Stimulated activated CD4-positive, alpha-beta T cell treated with anti-CD3 and anti-CD28 coated beads, Interleukin-4, amount 100 ng/mL, for 1 hour (primary cell): ENCODE data around the gene NUMB.
"Not testable (repeated sequence)": the region's sequence is repeated elsewhere in the genome, so short reads cannot be mapped to it uniquely, and the experiment has no call there.

Source experiments
- DNase-seq: peaks from one replicate; pipeline ENCODE4 v3.0.0-alpha.2; 2020

Gene NUMB

DNA sequence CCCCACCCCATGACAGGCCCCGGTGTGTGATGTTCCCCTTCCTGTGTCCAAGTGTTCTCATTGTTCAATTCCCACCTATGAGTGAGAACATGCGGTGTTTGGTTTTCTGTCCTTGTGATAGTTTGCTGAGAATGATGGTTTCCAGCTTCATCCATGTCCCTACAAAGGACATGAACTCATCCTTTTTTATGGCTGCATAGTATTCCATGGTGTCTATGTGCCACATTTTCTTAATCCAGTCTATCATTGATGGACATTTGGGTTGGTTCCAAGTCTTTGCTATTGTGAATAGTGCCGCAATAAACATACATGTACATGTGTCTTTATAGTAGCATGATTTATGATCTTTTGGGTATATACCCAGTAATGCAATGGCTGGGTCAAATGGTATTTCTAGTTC lies 52.1 kb downstream of the NUMB start:
- DNase-seq: not testable (repeated sequence)

DNA sequence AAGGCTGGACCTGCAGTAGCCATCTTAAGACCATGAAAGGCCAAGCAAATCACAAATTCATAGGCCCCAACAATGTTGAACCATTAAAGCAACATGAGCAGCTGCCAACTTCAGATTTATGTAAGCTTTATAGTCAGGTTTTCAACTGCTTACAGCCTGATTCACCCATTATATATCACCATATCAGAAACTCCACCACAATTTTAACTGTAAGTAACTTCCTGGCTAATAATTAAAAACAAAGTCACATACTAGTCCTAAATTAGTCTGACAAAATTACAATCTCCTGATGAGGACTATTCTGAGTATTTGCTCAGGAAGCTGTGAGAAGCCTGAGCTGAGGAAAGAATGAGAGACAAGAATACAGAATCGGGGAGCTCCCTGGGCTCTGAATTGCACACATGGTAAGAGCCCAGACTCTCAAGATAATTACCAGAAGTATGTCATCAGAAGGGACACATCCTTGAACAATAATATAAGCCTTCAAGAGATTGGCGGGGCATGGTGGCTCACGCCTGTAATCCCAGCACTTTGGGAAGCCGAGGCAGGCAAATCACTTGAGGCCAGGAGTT lies 55.1 kb downstream of the NUMB start:
- no peak for DNase-seq

GRCh38 chr14:73402579-73402978 lies 55.8 kb downstream of the NUMB start:
- DNase-seq: no peak

GRCh38 chr14:73397810-73398209 lies 60.5 kb downstream of the NUMB start:
- no peak for DNase-seq

GRCh38 chr14:73394317-73394716 lies 64.0 kb downstream of the NUMB start:
- no peak for DNase-seq

GRCh38 chr14:73393375-73393774 lies 65.0 kb downstream of the NUMB start:
- no peak for DNase-seq

DNA sequence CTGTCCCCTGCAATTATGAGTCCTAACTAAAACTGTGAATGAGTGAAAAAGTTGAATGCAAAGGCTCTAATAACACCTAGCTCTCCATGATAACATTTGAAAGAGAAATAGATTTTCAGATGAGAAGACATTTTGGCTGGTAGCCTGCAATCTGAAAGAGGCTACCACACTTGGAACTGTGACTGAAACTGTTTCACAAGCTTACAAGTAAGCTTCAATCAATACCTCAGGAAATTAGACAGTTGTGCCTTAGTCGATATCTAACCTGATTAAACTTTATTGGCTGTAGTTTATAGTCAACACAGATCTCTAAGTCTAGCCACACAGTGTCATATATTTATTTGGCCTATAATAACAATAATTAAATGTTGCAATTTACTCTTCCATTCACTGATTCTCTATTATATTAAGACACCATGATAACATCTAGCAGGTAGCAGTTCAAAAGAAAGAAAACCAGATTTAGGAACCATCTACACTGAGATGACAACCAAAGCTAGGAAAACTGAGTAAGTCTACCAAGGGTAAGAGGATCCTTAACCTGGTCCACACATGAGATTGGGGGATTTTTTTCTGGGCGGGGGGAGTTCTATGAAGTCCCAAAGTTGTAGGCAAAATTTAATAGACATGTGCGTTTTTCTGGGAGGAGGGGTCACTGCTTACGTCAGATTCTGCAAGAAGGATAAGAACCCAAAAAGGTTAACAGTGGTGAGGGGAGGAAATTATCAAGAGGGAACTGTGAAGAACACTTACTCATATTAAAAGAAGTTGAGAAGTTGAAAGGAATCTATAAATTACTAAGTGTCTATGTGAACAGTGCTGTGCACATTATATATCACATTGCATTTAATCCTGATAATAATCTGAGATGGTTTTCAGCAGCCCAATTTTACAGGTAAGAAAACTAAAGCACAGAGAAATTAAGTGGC lies 65.8 kb downstream of the NUMB start:
- DNase-seq: no peak

DNA sequence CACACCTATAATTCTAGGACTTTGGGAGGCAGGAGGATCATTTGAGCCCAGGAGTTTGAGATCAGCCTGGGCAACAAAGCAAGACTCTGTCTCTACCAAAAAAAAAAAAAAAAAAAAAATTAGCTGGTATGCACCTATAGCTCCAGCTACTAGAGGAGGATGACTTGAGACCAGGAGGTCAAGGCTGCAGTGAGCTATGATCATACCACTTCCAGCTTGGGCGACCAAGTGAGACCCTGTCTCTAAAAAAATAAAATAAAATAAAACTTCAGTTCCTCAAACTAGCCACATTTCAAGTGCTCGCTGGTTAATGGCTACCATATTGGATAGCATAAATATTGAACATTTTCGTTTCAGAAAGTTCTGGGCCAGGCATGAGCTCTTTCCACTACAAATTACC lies 70.5 kb downstream of the NUMB start:
- not testable (repeated sequence) for DNase-seq

DNA sequence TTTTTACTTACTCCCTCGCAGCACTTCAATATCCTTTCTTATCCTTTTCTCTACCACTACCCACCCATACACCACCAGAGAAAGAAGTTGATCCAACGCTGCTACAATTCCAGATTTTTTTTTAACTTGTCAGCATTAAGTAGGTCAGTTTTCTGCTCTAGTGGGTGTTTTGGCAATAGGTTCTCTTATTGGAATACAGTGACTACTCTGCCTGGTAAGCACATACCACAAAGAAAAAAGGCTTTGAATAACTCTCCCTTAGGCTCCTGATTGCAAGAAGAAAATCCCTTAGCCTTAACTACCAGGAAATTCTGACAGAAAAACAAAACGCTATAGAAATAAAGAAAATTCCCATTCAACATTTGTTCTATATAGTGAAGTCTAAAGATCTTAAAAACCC lies 72.0 kb downstream of the NUMB start:
- no peak for DNase-seq

DNA sequence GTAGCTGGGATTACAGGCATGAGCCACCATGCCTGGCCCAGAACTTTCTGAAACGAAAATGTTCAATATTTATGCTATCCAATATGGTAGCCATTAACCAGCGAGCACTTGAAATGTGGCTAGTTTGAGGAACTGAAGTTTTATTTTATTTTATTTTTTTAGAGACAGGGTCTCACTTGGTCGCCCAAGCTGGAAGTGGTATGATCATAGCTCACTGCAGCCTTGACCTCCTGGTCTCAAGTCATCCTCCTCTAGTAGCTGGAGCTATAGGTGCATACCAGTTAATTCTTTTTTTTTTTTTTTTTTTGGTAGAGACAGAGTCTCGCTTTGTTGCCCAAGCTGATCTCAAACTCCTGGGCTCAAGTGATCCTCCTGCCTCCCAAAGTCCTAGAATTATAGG lies 73.3 kb downstream of the NUMB start:
- DNase-seq: not testable (repeated sequence)

- no peak for DNase-seq
Observed at GRCh38 chr14:73383356-73383755, 75.0 kb downstream of the NUMB start.

DNA sequence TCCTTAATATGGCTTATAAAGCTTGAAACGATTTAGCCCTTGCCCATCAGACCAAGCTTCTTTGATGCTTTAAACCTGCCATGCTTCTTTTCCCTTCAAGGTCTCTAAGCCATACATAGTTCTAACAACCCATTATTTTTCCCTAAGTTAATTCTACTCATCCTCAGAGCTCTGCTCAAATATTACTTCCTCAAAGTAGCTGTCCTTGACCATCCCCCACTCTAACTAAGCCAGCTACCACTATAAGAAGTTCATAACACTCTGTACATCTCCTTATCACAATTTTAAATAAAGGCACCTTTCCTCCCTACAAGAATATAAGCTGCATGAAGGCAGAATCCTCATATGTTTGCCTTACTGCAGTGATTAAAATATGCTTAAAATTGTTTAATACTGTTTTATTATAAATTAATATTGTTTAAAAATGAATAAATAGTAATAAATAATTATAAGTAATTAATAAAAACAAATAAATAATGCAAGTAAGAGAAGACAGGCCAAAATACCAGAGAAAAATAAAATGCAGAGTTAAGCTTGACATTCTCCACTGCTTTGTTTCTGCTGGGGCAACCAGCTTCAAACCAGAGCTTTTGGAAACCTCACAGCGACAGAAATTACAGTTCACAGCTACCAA lies 76.8 kb downstream of the NUMB start:
- DNase-seq: no peak

GRCh38 chr14:73376585-73376984 lies 81.8 kb downstream of the NUMB start:
- DNase-seq: no peak

DNA sequence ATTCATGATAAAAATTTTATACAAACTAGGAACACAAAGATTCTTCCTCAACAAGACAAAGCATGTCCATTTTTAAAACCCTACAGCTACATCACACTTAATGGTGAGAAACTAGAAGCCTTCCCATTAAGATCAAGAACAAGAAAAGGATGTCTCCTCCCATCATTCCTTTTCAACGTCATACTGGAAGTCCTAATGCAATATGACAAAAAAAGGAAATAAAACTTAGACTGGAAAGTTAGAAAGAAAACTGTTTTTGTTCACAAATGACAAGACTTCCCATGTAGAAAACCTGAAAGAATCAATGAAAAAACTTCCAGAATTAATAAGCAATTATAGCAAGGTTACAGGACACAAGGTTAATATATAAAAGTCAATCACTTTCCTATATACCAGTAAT lies 82.5 kb downstream of the NUMB start:
- no peak for DNase-seq

DNA sequence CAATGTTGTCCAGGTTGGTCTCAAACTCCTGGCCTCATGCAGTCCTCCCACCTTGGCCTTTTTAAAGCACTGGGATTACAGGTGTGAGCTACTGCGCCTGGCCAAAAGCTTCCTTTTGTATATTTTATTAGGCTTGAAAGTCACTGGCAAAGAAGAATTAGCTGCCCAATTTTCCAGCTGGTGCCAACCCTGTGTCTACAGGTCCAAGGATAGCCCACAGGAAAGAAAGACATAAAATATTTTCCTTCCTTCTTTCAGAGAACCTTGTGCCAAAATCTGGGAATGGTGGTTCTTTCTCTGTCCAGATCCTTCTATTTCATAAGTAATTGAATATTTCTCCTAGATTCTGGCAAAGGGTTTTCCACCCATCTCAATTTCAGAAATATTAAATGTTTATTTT lies 84.1 kb downstream of the NUMB start:
- no peak for DNase-seq

DNA sequence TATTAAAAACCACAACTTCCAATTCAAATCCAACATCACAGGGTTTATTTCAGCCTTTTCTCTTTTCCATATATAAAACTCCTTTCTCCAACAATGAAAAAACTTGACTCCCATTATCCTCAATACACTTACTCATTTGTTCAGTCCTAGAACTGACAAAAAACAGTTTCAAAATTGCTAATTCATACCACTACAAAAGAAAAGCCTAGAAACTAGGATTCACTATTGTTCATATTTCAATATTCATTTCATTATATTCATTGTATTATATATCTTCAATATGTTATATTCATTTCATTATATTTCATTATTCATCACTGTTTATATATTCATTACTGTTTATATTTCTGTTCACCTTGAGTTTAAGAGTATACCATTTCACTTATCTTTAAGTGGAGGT lies 85.8 kb downstream of the NUMB start:
- no peak for DNase-seq

GRCh38 chr14:73370561-73370960 lies 87.8 kb downstream of the NUMB start:
- DNase-seq: no peak

- no peak for DNase-seq
Observed at GRCh38 chr14:73369428-73369827, 88.9 kb downstream of the NUMB start.

GRCh38 chr14:73368616-73369015 lies 89.7 kb downstream of the NUMB start:
- DNase-seq: no peak

GRCh38 chr14:73365727-73366126 lies 92.6 kb downstream of the NUMB start:
- no peak for DNase-seq

GRCh38 chr14:73364559-73364958 lies 93.8 kb downstream of the NUMB start:
- DNase-seq: no peak

DNA sequence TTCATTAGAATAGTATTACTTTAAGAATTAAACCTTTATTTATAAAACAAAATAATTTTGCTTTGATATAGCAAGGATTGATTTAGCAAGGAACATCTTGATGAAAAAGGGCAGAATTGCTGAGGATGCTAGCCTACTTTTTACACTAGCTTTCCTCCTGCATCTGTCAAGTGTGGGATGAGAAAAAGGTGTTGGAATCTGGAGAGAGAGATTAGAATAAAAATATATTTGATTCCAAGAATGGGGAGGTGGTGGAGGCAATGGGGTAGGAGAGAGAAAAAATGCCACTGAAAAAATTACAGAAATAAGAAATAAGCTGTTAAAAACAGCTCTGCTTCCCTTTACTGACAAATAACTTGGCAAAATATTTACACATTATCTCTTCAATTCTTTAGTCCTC lies 98.9 kb downstream of the NUMB start:
- DNase-seq: no peak

- DNase-seq: no peak
Observed at GRCh38 chr14:73358187-73358586, 100.2 kb downstream of the NUMB start.

GRCh38 chr14:73349091-73349490 lies 109.3 kb downstream of the NUMB start:
- not testable (repeated sequence) for DNase-seq
